PC-9 (cell line): ENCODE measurements around the gene NAA10. TPM values are rescaled to one million over a fixed set of nuclear protein-coding genes. Genes with fewer than 3 reads are reported as not detected.

Experiments
- BruUV-seq: library from RNA; stranded (reverse); fragments of 400-500 nt; replicated peaks from 2 replicates; lab custom pipeline; 2021; lab: Mats Ljungman, UMichigan
- CTCF ChIA-PET: fragments of 300-600 bp; sonication (Branson Sonifier 250); formaldehyde crosslinking; loops from one replicate; lab custom pipeline; 2022; ENCODE audit warnings: antibody characterized with exemption; lab: Charles Lee
- POLR2A ChIA-PET: fragments of 300-600 bp; sonication (Branson Sonifier 250); formaldehyde crosslinking; loops from one replicate; lab custom pipeline; 2022; ENCODE audit warnings: antibody characterized with exemption; ENCODE audit not compliant: unreplicated experiment; lab: Charles Lee
- DNase-seq, 2 experiments: peaks; one replicate each; pipeline versions ENCODE4 v3.0.0 to v3.0.0-alpha.2; 2015 to 2022; ENCODE audit warnings: mixed read lengths in 1 of 2
- H2AFZ ChIP-seq: fragments of 200-600 bp; sonication (generic); 2 replicates; pipeline ENCODE4 v1.8.1; 2017; ENCODE audit warnings: antibody characterized with exemption
- H3F3A ChIP-seq: fragments of 200-600 bp; sonication (generic); 2 replicates; pipeline ENCODE4 v1.8.1; 2017; ENCODE audit warnings: antibody characterized with exemption, mild to moderate bottlenecking, low read depth; ENCODE audit not compliant: insufficient read depth
- H3K27ac ChIP-seq: fragments of 200-600 bp; sonication (generic); 2 replicates; pipeline ENCODE4 v1.6.1; 2016; ENCODE audit warnings: mixed run types
- H3K27me3 ChIP-seq: fragments of 200-600 bp; sonication (generic); 2 replicates; pipeline ENCODE4 v1.6.1; 2016; ENCODE audit warnings: low read depth, mixed run types; ENCODE audit not compliant: insufficient read depth
- H3K36me3 ChIP-seq: fragments of 200-600 bp; sonication (generic); 2 replicates; pipeline ENCODE4 v1.6.1; 2016; ENCODE audit warnings: low read depth, mixed run types
- H3K4me1 ChIP-seq: fragments of 200-600 bp; sonication (generic); replicated peaks from 2 replicates; pipeline ENCODE4 v1.6.1; 2016; ENCODE audit warnings: mixed run types; ENCODE audit not compliant: insufficient read depth
- H3K4me2 ChIP-seq: fragments of 200-600 bp; sonication (generic); 2 replicates; pipeline ENCODE4 v1.6.1; 2017; ENCODE audit warnings: mixed run types
- H3K4me3 ChIP-seq: fragments of 200-600 bp; sonication (generic); 2 replicates; pipeline ENCODE4 v1.6.1; 2016; ENCODE audit warnings: mixed run types
- H3K79me2 ChIP-seq: fragments of 200-600 bp; sonication (generic); 2 replicates; pipeline ENCODE4 v1.6.1; 2017; ENCODE audit warnings: low read depth, mixed run types
- H3K9me2 ChIP-seq: fragments of 200-600 bp; sonication (generic); 2 replicates; pipeline ENCODE4 v1.8.1; 2017; ENCODE audit warnings: mild to moderate bottlenecking; ENCODE audit not compliant: insufficient read depth
- H3K9me3 ChIP-seq: fragments of 200-600 bp; sonication (generic); 2 replicates; pipeline ENCODE4 v1.8.1; 2016; ENCODE audit warnings: low read depth; ENCODE audit not compliant: insufficient read depth
- H4K20me1 ChIP-seq: fragments of 200-600 bp; sonication (generic); 2 replicates; pipeline ENCODE4 v1.8.1; 2017; ENCODE audit not compliant: insufficient read depth
- CTCF ChIP-seq: fragments of 200-600 bp; sonication (generic); conservative IDR thresholded peaks from 2 replicates; pipeline ENCODE4 v1.6.1; 2017; ENCODE audit warnings: mixed run types, antibody characterized with exemption, mild to moderate bottlenecking, moderate library complexity
- EZH2 ChIP-seq: fragments of 200-600 bp; sonication (generic); IDR thresholded peaks from 2 replicates; pipeline ENCODE4 v1.8.0; 2017; ENCODE audit warnings: antibody characterized with exemption, low read depth
- intact Hi-C: fragments of 100-400 bp; cut with micrococcal nuclease; formaldehyde crosslinking; loops from one replicate; pipeline ENCODE4 v1.10.0; 2022; ENCODE audit not compliant: unreplicated experiment
- total RNA-seq: library from RNA; stranded (reverse); gene quantifications from 2 replicates; pipeline ENCODE4 v1.2.3, GENCODE V29; 2021

Gene NAA10
- total RNA-seq, 1 experiment from 2014 or later = 181 TPM

- ChIA-PET POLR2A (no interaction called here), CTCF (interaction anchor here (0.6 kb wide), 2 partner anchors 127 to 851 kb away, joined by 4 to 5 read pairs; no protein-coding TSS in a partner anchor)
- no peak overlapping the region for H3K27ac ChIP-seq
- H3K9me3 ChIP-seq = no peaks in the 10 kb centered on the region
- no peaks in the 10 kb centered on the region for H3K9me2 ChIP-seq
- peaks cover 49% of the 10 kb centered on the region for H4K20me1 ChIP-seq
- peaks cover 73% of the 10 kb centered on the region for H3K79me2 ChIP-seq
- no peaks in the 10 kb centered on the region for H3K27me3 ChIP-seq
- H3K4me3 ChIP-seq = peak overlapping the region; percentile 92; the same call in 1 of the 2 replicates
- DNase-seq = no peak
- peak overlapping the region; percentile 89 for H3K4me2 ChIP-seq
- BruUV-seq = no TSS peak
- peaks cover 9% of the 10 kb centered on the region; the same call in 1 of the 2 replicates for H3F3A ChIP-seq
- H2AFZ ChIP-seq = no peak overlapping the region
- H3K36me3 ChIP-seq = no peaks in the 10 kb centered on the region
- intact Hi-C loops = loop anchor here (2.0 kb wide), 1 partner anchor 33 kb away; no protein-coding TSS in a partner anchor
- TF ChIP-seq EZH2 (no peak), CTCF (no peak)
- peaks cover 13% of the 10 kb centered on the region for H3K4me1 ChIP-seq
Measured at GRCh38 chrX:153969904-153970356, 35.1 kb upstream of the NAA10 start.

GRCh38 chrX:153969125-153969903, 34.5 kb upstream of the NAA10 start:
- POLR2A ChIA-PET = interaction anchor here (0.7 kb wide), 1 partner anchor 163 kb away, joined by 3 read pairs; no protein-coding TSS in a partner anchor
- Histone ChIP-seq H3K9me3 (no peaks in the 10 kb centered on the region), H3K27ac (no peak overlapping the region), H3K36me3 (no peaks in the 10 kb centered on the region), H3K9me2 (no peaks in the 10 kb centered on the region), H3F3A (peaks cover 9% of the 10 kb centered on the region; the same call in 1 of the 2 replicates), H3K79me2 (peaks cover 72% of the 10 kb centered on the region), H2AFZ (no peak overlapping the region), H4K20me1 (peaks cover 55% of the 10 kb centered on the region), H3K4me1 (peaks cover 10% of the 10 kb centered on the region), H3K4me2 (peak overlapping the region; percentile 89), H3K27me3 (no peaks in the 10 kb centered on the region), H3K4me3 (peak overlapping the region; percentile 92; the same call in 1 of the 2 replicates)
- DNase-seq = no peak
- TSS peak; percentile 2 for BruUV-seq
- CTCF ChIA-PET = no interaction called here
- TF ChIP-seq CTCF (no peak), EZH2 (no peak)
- intact Hi-C loops = no loop called here

GRCh38 chrX:153968754-153969124, 33.9 kb upstream of the NAA10 start:
- DNase-seq = no peak
- peaks cover 9% of the 10 kb centered on the region; the same call in 1 of the 2 replicates for H3F3A ChIP-seq
- no peaks in the 10 kb centered on the region for H3K9me3 ChIP-seq
- no peak overlapping the region for H3K27ac ChIP-seq
- peaks cover 66% of the 10 kb centered on the region for H3K79me2 ChIP-seq
- ChIA-PET CTCF (no interaction called here), POLR2A (interaction anchor here (0.7 kb wide), 1 partner anchor 163 kb away, joined by 3 read pairs; no protein-coding TSS in a partner anchor)
- no peaks in the 10 kb centered on the region for H3K36me3 ChIP-seq
- TF ChIP-seq EZH2 (no peak), CTCF (no peak)
- peaks cover 56% of the 10 kb centered on the region for H4K20me1 ChIP-seq
- H3K4me3 ChIP-seq = no peak overlapping the region
- H2AFZ ChIP-seq = no peak overlapping the region
- no peaks in the 10 kb centered on the region for H3K27me3 ChIP-seq
- peaks cover 4% of the 10 kb centered on the region for H3K4me1 ChIP-seq
- H3K4me2 ChIP-seq = peak overlapping the region; percentile 89; the same call in 1 of the 2 replicates
- intact Hi-C loops = no loop called here
- H3K9me2 ChIP-seq = no peaks in the 10 kb centered on the region
- BruUV-seq = no TSS peak
